ENCODE data around the gene PTPRU.

Gene PTPRU

GRCh38 chr1:29200906-29201594, 35.3 kb upstream of the PTPRU start:
- H3K27me3 ChIP-seq = no peaks in the 10 kb centered on the region
- peaks cover 0 to 10% (median 4%) of the 10 kb centered on the region in 11 experiments; a peak in 6 of 22 replicates for H4K20me1 ChIP-seq
- H3K4me3 ChIP-seq = no peak overlapping the region
- peak overlapping the region in 6 of 11 experiments; percentile 34 to 87 (median 74); a peak in 7 of 22 replicates for H3K27ac ChIP-seq
- H3K9me3 ChIP-seq (replicated peaks in 1 of 11) = no peaks in the 10 kb centered on the region
- H3K4me1 ChIP-seq = peaks cover 13 to 27% (median 19%) of the 10 kb centered on the region in 10 experiments; a peak in 19 of 20 replicates
- peak overlapping the region in 7 of 11 experiments; percentile 28 to 67 (median 44); a peak in 6 of 22 replicates for H3K9ac ChIP-seq
- H3K4me2 ChIP-seq = peak overlapping the region in 5 of 11 experiments; percentile 29 to 84 (median 69); a peak in 8 of 22 replicates
- peaks cover 45 to 95% (median 73%) of the 10 kb centered on the region in 11 experiments for H3K36me3 ChIP-seq
- no peak for TF ChIP-seq Cebpa-rat (IDR thresholded peaks at IDR 0.05)

- Histone ChIP-seq H3K27me3 (no peaks in the 10 kb centered on the region), H3K4me2 (peak overlapping the region in 6 of 11 experiments; percentile 37 to 84 (median 70); a peak in 11 of 22 replicates), H3K27ac (peak overlapping the region in 9 of 11 experiments; percentile 34 to 87 (median 69); a peak in 14 of 22 replicates), H3K4me1 (peaks cover 9 to 24% (median 14%) of the 10 kb centered on the region in 10 experiments; a peak in 18 of 20 replicates), H3K9me3 (replicated peaks in 1 of 11) (no peaks in the 10 kb centered on the region), H3K36me3 (peaks cover 51 to 95% (median 79%) of the 10 kb centered on the region in 11 experiments), H4K20me1 (peaks cover 0 to 10% (median 4%) of the 10 kb centered on the region in 11 experiments; a peak in 7 of 22 replicates), H3K4me3 (no peak overlapping the region), H3K9ac (peak overlapping the region; percentile 12 to 67 (median 43); a peak in 13 of 22 replicates)
- TF ChIP-seq Cebpa-rat (IDR thresholded peaks at IDR 0.05) = no peak
Measured at GRCh38 chr1:29201595-29202051, 34.7 kb upstream of the PTPRU start.

GRCh38 chr1:29202053-29202452, 34.3 kb upstream of the PTPRU start:
- H3K27me3 ChIP-seq = no peaks in the 10 kb centered on the region
- no peaks in the 10 kb centered on the region for H3K9me3 ChIP-seq (replicated peaks in 1 of 11)
- peaks cover 0 to 10% (median 4%) of the 10 kb centered on the region in 11 experiments; a peak in 7 of 22 replicates for H4K20me1 ChIP-seq
- peak overlapping the region in 10 of 11 experiments; percentile 1 to 87 (median 66); a peak in 16 of 22 replicates for H3K27ac ChIP-seq
- peak overlapping the region; percentile 12 to 67 (median 43); a peak in 14 of 22 replicates for H3K9ac ChIP-seq
- H3K36me3 ChIP-seq = peaks cover 54 to 97% (median 82%) of the 10 kb centered on the region in 11 experiments
- H3K4me2 ChIP-seq = peak overlapping the region in 8 of 11 experiments; percentile 28 to 84 (median 68); a peak in 14 of 22 replicates
- H3K4me1 ChIP-seq = peaks cover 9 to 24% (median 13%) of the 10 kb centered on the region in 10 experiments; a peak in 18 of 20 replicates
- no peak overlapping the region for H3K4me3 ChIP-seq
- no peak for TF ChIP-seq Cebpa-rat (IDR thresholded peaks at IDR 0.05)

- H3K4me3 ChIP-seq = no peak overlapping the region
- H3K4me1 ChIP-seq = peaks cover 9 to 24% (median 13%) of the 10 kb centered on the region in 10 experiments; a peak in 18 of 20 replicates
- peak overlapping the region in 9 of 11 experiments; percentile 14 to 84 (median 66); a peak in 14 of 22 replicates for H3K4me2 ChIP-seq
- H3K9ac ChIP-seq = peak overlapping the region in 10 of 11 experiments; percentile 12 to 67 (median 44); a peak in 12 of 22 replicates
- no peaks in the 10 kb centered on the region for H3K27me3 ChIP-seq
- H3K36me3 ChIP-seq = peaks cover 52 to 94% (median 82%) of the 10 kb centered on the region in 11 experiments
- no peak for TF ChIP-seq Cebpa-rat (IDR thresholded peaks at IDR 0.05)
- H3K27ac ChIP-seq = peak overlapping the region in 10 of 11 experiments; percentile 1 to 87 (median 66); a peak in 18 of 22 replicates
- peaks cover 0 to 12% (median 4%) of the 10 kb centered on the region in 11 experiments; a peak in 7 of 22 replicates for H4K20me1 ChIP-seq
- H3K9me3 ChIP-seq (replicated peaks in 1 of 11) = no peaks in the 10 kb centered on the region
Measured at GRCh38 chr1:29202584-29203340, 33.6 kb upstream of the PTPRU start.

- H3K9me3 ChIP-seq (replicated peaks in 1 of 11) = no peaks in the 10 kb centered on the region
- no peak overlapping the region for H3K4me2 ChIP-seq
- peaks cover 0 to 8% (median 0%) of the 10 kb centered on the region in 11 experiments; a peak in 7 of 22 replicates for H4K20me1 ChIP-seq
Measured at GRCh38 chr1:29208442-29208841, 27.9 kb upstream of the PTPRU start.

GRCh38 chr1:29209173-29209572, 27.1 kb upstream of the PTPRU start:
- Histone ChIP-seq H4K20me1 (peaks cover 0 to 7% (median 0%) of the 10 kb centered on the region in 11 experiments; a peak in 4 of 22 replicates), H3K27ac (no peak overlapping the region), H3K36me3 (peaks cover 54 to 98% (median 75%) of the 10 kb centered on the region in 11 experiments), H3K9me3 (replicated peaks in 1 of 11) (no peaks in the 10 kb centered on the region), H3K4me1 (peaks cover 0 to 10% (median 0%) of the 10 kb centered on the region in 10 experiments; a peak in 4 of 20 replicates), H3K4me2 (no peak overlapping the region), H3K9ac (no peak overlapping the region), H3K27me3 (no peaks in the 10 kb centered on the region), H3K4me3 (no peak overlapping the region)
- no peak for TF ChIP-seq Cebpa-rat (IDR thresholded peaks at IDR 0.05)

More at GRCh38 chr1:29208442-29208841, 27.9 kb upstream of the PTPRU start:
- Histone ChIP-seq H3K36me3 (peaks cover 50 to 98% (median 69%) of the 10 kb centered on the region in 11 experiments), H3K4me3 (no peak overlapping the region), H3K27me3 (no peaks in the 10 kb centered on the region), H3K27ac (no peak overlapping the region), H3K9ac (no peak overlapping the region), H3K4me1 (peaks cover 0 to 10% (median 0%) of the 10 kb centered on the region in 10 experiments; a peak in 4 of 20 replicates)
- no peak for TF ChIP-seq Cebpa-rat (IDR thresholded peaks at IDR 0.05)

GRCh38 chr1:29210278-29211085, 25.8 kb upstream of the PTPRU start:
- H3K27ac ChIP-seq = no peak overlapping the region
- peaks cover 0 to 4% (median 0%) of the 10 kb centered on the region in 11 experiments; a peak in 3 of 22 replicates for H4K20me1 ChIP-seq
- H3K4me2 ChIP-seq = 0 out of 22 replicates have a peak overlapping the region, but pooled peaks of 1 of the 11 experiments have one; percentile 5
- H3K27me3 ChIP-seq = no peaks in the 10 kb centered on the region
- H3K9ac ChIP-seq = no peak overlapping the region
- TF ChIP-seq Cebpa-rat (IDR thresholded peaks at IDR 0.05) = no peak
- H3K4me3 ChIP-seq = no peak overlapping the region
- H3K9me3 ChIP-seq (replicated peaks in 1 of 11) = no peaks in the 10 kb centered on the region
- peaks cover 59 to 98% (median 79%) of the 10 kb centered on the region in 11 experiments for H3K36me3 ChIP-seq
- peaks cover 0 to 10% (median 0%) of the 10 kb centered on the region in 10 experiments; a peak in 4 of 20 replicates for H3K4me1 ChIP-seq
